ENCODE data around the gene HNMT. TPM values are rescaled to one million over a fixed set of nuclear protein-coding genes. Genes with fewer than 3 reads are reported as not detected.
A peak's percentile ranks its signal among the peaks of the same experiment; 100 is the strongest.

Gene HNMT
- total and polyA plus RNA-seq, 2 of the 13 experiments (the other 11 are each of a cell fraction or from before 2014, with no cell fraction given), result 279 to 309 TPM

- TF ChIP-seq HMGXB3 (CRISPR knock-in tag; IDR thresholded peaks at IDR 0.05; ENCODE audit: borderline replicate concordance), result no peak; the same call in 1 of the 2 replicates
- TF ChIP-seq ARNT2 (CRISPR knock-in tag; IDR thresholded peaks at IDR 0.05; ENCODE audit: low read depth), result peak; percentile 69; the same call in 1 of the 2 replicates
- TF ChIP-seq ZNF143 (CRISPR knock-in tag; IDR thresholded peaks at IDR 0.05), result peak; percentile 31; the same call in 1 of the 2 replicates
- TF ChIP-seq ISX (CRISPR knock-in tag; conservative IDR thresholded peaks at IDR 0.05), result no peak; the same call in 1 of the 2 replicates
- TF ChIP-seq, protein P1, sequence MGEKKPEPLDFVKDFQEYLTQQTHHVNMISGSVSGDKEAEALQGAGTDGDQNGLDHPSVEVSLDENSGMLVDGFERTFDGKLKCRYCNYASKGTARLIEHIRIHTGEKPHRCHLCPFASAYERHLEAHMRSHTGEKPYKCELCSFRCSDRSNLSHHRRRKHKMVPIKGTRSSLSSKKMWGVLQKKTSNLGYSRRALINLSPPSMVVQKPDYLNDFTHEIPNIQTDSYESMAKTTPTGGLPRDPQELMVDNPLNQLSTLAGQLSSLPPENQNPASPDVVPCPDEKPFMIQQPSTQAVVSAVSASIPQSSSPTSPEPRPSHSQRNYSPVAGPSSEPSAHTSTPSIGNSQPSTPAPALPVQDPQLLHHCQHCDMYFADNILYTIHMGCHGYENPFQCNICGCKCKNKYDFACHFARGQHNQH (CRISPR knock-in tag; IDR thresholded peaks at IDR 0.05), result peak; percentile 83
- no peak for TF ChIP-seq TAF15 (IDR thresholded peaks at IDR 0.05; ENCODE audit: low read depth, low read length, poor library complexity, severe bottlenecking)
- no peak for TF ChIP-seq ZNF713 (CRISPR knock-in tag; IDR thresholded peaks at IDR 0.05)
- TF ChIP-seq FOXO1 (CRISPR knock-in tag; IDR thresholded peaks at IDR 0.05), result peak; percentile 96
- TF ChIP-seq, protein P2, sequence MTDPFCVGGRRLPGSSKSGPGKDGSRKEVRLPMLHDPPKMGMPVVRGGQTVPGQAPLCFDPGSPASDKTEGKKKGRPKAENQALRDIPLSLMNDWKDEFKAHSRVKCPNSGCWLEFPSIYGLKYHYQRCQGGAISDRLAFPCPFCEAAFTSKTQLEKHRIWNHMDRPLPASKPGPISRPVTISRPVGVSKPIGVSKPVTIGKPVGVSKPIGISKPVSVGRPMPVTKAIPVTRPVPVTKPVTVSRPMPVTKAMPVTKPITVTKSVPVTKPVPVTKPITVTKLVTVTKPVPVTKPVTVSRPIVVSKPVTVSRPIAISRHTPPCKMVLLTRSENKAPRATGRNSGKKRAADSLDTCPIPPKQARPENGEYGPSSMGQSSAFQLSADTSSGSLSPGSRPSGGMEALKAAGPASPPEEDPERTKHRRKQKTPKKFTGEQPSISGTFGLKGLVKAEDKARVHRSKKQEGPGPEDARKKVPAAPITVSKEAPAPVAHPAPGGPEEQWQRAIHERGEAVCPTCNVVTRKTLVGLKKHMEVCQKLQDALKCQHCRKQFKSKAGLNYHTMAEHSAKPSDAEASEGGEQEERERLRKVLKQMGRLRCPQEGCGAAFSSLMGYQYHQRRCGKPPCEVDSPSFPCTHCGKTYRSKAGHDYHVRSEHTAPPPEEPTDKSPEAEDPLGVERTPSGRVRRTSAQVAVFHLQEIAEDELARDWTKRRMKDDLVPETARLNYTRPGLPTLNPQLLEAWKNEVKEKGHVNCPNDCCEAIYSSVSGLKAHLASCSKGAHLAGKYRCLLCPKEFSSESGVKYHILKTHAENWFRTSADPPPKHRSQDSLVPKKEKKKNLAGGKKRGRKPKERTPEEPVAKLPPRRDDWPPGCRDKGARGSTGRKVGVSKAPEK (CRISPR knock-in tag; IDR thresholded peaks at IDR 0.05; ENCODE audit: borderline replicate concordance), result no peak; the same call in 1 of the 2 replicates
- TF ChIP-seq, protein P3, sequence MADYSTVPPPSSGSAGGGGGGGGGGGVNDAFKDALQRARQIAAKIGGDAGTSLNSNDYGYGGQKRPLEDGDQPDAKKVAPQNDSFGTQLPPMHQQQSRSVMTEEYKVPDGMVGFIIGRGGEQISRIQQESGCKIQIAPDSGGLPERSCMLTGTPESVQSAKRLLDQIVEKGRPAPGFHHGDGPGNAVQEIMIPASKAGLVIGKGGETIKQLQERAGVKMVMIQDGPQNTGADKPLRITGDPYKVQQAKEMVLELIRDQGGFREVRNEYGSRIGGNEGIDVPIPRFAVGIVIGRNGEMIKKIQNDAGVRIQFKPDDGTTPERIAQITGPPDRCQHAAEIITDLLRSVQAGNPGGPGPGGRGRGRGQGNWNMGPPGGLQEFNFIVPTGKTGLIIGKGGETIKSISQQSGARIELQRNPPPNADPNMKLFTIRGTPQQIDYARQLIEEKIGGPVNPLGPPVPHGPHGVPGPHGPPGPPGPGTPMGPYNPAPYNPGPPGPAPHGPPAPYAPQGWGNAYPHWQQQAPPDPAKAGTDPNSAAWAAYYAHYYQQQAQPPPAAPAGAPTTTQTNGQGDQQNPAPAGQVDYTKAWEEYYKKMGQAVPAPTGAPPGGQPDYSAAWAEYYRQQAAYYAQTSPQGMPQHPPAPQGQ (CRISPR knock-in tag; IDR thresholded peaks at IDR 0.05; ENCODE audit: borderline replicate concordance), result 0 out of 2 replicates have a peak, but pooled peaks have one; percentile 19
- TF ChIP-seq, protein P4, sequence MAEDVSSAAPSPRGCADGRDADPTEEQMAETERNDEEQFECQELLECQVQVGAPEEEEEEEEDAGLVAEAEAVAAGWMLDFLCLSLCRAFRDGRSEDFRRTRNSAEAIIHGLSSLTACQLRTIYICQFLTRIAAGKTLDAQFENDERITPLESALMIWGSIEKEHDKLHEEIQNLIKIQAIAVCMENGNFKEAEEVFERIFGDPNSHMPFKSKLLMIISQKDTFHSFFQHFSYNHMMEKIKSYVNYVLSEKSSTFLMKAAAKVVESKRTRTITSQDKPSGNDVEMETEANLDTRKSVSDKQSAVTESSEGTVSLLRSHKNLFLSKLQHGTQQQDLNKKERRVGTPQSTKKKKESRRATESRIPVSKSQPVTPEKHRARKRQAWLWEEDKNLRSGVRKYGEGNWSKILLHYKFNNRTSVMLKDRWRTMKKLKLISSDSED (CRISPR knock-in tag; IDR thresholded peaks at IDR 0.05), result no peak
- peak; percentile 83 for TF ChIP-seq HOXD1 (CRISPR knock-in tag; IDR thresholded peaks at IDR 0.05)
- no peak for TF ChIP-seq ZNF83 (CRISPR knock-in tag; IDR thresholded peaks at IDR 0.05; ENCODE audit: borderline replicate concordance)
- TF ChIP-seq ZNF383 (CRISPR knock-in tag; IDR thresholded peaks at IDR 0.05; ENCODE audit: borderline replicate concordance), result no peak
- TF ChIP-seq JUND (CRISPR knock-in tag; IDR thresholded peaks at IDR 0.05), result peak; percentile 67; the same call in 1 of the 2 replicates
- peak; percentile 55 for TF ChIP-seq ESRRA (CRISPR knock-in tag; IDR thresholded peaks at IDR 0.05; ENCODE audit: low read depth)
Observed at GRCh38 chr2:137964066-137964858, at the start of gene HNMT (continued).

Measured in HepG2 (cell line).